Left hindlimb (tissue), 1 donor: Measurements from ENCODE around the gene KIF22.
A peak's percentile ranks its signal among the peaks of the same experiment; 100 is the strongest.
"Not testable (repeated sequence)": the region's sequence is repeated elsewhere in the genome, so short reads cannot be mapped to it uniquely, and the experiment has no call there.

Source experiments
- DNase-seq: peaks from one replicate; pipeline ENCODE4 v3.0.0-alpha.2; 2018

KIF22 gene

DNA sequence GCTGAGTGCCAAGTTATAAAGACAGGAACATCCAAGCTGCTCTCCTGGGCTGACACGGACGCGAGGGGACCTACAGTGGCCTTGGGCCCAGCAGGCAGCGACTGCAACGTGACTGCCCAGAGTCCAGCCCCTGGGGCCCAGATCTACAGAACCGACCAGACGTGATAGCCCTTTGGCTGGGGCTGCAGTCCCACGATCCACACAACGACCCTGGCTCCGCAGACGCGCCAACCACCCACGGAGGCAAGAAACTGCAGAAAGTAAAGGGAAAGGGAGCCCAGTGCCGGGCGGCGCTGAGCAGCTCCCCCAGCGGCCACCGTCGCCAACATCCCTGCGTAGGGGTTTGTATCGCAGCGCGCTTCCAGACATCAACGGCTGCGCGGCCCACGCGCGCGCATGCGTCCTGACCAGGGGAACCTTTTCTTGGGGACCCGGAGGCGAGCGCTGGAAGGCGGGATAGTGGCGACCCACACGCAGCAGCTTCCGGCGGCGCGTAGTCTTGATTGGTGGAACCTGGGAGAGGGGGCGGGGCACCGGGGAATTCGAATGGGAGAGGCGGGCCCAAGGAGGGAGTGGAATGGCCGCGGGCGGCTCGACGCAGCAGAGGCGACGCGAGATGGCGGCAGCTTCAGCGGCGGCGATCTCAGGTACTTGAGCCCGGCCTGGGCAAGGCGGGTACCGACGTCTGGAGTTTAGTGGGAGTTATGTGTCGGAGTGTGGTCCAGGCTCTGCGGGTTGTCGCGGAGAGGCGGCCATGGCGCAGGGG lies at the start of gene KIF22:
Gene KIF22 (plus strand): TSS at position 569 of the 766 bp plus-strand sequence. CDS start 9 bp downstream, at position 578.
- DNase-seq, result peak; percentile 99

DNA sequence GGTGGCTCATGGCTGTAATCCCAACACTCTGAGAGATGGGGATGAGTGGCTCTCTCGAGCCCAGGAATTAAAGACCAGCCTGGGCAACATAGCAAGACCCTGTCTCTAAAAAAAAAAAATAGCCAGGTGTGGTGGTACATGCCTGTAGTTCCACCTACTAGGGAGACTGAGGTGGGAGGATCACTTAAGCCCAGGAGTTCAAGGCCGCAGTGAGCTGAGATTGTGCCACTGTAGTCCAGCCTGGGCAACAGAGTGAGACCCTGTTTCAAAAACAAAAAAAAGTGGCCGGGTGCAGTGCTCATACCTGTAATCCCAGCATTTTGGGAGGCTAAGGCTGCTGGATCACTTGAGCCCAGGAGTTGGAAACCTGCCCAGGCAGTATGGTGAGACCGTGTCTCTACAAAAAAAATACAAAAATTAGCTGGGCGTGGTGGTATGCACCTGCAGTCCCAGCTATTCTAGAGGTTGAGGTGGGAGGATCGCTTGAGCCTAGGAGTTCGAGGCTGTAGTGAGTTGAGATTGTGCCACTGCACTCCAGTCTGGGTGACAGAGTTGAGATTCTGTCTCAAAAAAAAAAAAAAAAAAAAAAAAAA lies 47.8 kb upstream of the KIF22 start:
- no peak for DNase-seq

- DNase-seq, result no peak
Observed at GRCh38 chr16:29743475-29743826, 47.1 kb upstream of the KIF22 start.

GRCh38 chr16:29743827-29744531 lies 46.6 kb upstream of the KIF22 start:
- DNase-seq, result no peak

DNA sequence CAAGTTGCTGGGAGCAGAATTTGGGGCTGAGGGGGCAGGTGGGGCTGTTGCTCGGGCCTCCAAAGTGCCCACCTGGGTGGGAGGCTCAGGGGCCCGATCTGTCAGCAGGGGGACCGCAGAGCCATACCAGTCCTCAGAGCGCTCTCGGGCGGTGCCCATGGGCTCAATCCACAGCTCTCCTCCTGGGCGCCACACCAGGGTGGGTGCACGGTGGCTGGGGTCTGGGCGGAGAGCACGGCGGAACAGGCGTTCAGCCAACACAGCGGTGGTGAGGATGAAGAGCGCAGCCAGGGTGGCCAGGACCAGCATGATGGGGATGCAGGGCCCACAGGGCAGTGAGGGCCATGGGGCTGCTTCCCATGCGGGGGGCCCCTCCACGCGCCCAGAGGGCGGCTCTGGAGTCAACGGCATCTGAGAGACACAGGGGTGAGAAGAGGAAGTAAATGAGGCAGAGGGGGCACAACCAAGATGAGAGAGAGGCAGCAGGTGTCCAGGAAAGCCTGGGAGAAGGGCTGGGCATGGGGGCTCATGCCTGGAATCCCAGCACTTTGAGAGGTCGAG lies 45.9 kb upstream of the KIF22 start:
- DNase-seq, result no peak

DNA sequence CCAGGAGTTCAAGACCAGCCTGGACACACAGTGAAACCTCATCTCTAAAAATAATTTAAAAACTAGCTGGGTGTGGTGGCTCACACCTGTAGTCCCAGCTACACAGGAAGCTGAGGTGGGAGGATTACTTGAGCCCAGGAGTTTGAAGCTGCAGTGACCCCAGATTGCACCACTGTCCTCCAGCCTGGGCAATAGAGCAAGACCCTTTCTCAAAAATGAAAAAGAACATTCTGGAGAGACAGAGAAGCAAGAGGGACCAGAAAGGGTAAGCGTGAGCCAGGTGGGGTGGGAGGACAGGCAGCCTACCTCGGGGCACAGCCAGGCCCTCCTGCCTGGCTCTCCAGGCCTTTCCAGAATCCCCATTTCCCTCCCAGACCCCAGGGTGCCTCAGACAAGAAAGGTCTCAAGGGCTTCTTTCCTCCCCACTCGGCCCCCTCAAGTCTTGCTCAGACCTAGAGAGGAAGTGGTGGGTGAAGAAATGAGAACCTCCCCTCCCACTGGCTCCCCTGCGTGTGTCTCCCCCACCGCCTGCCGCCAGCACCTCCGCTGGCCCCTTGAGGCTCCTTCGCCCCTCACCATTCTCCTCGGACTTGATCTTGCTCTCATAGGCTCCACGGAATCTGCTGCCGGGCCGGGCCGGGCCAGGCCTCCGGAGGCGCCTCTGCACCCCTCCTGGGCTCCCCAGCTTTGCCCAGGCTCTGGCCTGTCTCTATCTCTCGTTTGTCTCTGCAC lies 45.3 kb upstream of the KIF22 start:
- no peak for DNase-seq

- peak; percentile 43 for DNase-seq
Observed at GRCh38 chr16:29745853-29746345, 44.7 kb upstream of the KIF22 start, which contains the start of gene C16orf54. Gene C16orf54, minus strand, starts transcription at chr16:29745990. Its CDS starts 1,039 bp downstream, at chr16:29744951.

GRCh38 chr16:29746518-29746917 lies 44.0 kb upstream of the KIF22 start:
- DNase-seq, result not testable (repeated sequence)

- DNase-seq, result no peak
Observed at GRCh38 chr16:29747947-29748759, 42.4 kb upstream of the KIF22 start.

DNA sequence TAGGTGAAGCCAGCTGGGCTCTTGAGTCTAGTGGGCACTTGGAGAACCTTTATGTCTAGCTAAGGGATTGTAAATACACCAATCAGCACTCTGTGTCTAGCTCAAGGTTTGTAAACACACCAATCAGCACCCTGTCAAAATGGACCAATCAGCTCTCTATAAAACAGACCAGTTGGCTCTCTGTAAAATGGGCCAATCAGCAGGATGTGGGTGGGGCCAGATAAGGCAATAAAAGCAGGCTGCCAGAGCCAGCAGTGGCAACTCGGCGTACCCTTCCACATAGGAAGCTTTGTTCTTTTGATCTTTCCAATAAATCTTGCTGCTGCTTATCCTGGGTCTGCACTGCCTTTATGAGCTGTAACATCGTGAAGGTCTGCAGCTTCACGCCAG lies 41.8 kb upstream of the KIF22 start:
- DNase-seq, result not testable (repeated sequence)

DNA sequence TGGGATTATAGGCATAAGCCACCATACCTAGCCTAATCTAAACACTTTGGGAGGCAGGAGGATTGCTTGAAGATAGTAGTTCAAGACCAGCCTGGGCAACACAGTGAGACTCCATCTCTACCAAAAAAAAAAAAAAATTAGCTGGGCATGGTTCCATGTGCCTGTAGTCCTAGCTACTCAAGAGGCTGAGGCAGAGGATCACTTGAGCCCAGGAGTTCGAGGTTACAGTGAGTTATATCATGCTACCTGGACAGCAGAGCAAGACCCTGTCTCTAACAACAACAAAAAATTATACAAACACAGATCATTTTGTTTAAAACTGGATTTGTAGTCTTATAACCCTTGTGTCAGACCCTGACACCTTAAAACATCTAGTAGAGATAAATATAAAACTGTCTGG lies 37.0 kb upstream of the KIF22 start:
- no peak for DNase-seq

- no peak for DNase-seq
Observed at GRCh38 chr16:29756654-29757053, 33.9 kb upstream of the KIF22 start.

GRCh38 chr16:29757086-29757485 lies 33.5 kb upstream of the KIF22 start:
- not testable (repeated sequence) for DNase-seq

DNA sequence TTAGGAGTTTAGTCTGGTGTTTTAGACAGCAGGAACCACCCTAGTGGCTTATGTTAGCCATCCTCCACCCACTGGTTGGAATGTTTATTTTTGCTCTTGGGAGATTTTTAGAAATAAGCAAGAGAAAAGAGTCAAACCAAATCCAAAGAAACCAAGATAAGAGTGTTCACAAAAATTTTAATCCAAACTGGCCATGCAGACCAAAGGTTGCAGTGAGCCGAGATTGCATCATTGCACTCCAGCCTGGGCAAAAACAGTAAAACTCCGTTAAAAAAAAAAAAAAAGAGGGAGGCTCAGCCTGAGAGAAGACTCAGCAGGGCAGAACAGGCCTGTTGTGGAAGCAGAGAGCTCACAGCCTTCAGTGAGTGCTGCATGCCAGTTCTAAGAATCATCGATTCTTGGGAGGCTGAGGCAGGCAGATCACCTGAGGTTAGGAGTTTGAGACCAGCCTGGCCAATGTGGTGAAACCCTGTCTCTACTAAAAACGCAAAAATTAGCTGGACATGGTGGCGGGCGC lies 32.5 kb upstream of the KIF22 start:
- no peak for DNase-seq

DNA sequence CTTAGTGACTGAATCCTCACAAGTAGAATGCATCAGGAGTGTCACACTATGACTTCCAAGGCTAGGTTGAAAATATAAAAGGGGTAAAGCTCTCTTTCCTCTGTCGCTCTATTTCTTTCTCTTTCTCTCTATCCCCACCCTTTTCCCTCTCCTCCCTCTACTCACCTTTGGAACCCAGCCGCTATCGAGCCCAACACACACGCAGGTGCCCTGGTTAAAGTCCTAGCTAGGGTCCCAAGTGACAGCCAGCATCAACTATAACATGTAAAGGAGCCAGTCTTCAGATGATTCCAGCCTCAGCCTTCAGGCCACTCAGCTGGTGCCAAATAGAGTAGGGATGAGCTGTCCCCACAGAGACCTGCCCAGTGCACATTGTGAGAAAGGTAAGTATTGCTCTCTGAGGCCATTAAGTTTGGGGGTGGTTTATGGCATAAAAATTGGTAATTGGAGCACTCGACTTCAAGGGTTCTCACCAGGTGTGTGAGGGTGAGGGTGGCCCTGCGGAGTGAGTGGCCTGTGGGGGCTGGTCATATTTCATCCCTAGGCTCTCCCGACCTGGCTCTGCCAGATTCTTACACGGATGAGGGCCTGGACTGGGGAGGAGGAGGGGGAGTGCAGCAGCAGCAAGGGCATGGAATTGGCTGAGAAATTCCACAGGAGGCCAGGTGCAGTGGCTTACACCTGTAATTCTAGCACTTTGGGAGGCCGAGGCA lies 29.8 kb upstream of the KIF22 start:
- DNase-seq, result no peak

- not testable (repeated sequence) for DNase-seq
Observed at GRCh38 chr16:29761280-29761651, 29.3 kb upstream of the KIF22 start.

DNA sequence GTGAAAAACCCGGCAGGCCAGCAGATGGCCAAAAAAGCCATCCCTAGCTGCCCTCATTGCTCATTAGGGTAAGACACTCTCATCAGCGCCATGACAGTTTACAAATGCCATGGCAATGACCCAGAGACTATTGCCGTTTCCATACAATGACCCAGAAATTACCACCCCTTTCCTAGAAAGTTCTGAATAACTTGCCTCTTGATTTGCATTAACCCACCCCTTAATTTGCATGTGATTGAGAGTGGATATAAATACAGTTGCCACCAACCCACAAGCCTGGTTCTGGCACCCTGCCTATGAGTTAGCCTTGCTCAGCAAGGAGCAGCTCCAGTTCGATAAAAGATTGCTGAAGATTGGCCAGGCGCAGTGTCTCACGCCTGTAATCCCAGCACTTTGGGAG lies 28.7 kb upstream of the KIF22 start:
- no peak for DNase-seq

GRCh38 chr16:29763326-29763725 lies 27.2 kb upstream of the KIF22 start:
- DNase-seq, result no peak

- no peak for DNase-seq
Observed at GRCh38 chr16:29765167-29766032, 25.2 kb upstream of the KIF22 start.

- DNase-seq, result no peak
Observed at GRCh38 chr16:29766571-29766970, 24.0 kb upstream of the KIF22 start.
